ENCODE data around the gene POGLUT3. TPM values are rescaled to one million over a fixed set of nuclear protein-coding genes. Genes with fewer than 3 reads are reported as not detected.

POGLUT3 gene
- total RNA-seq: 25.9 and 30.6 TPM in 2 replicates
- long read RNA-seq, full-length matches to known transcripts: 8 of 16 reads
- long read RNA-seq, partial matches to known transcripts: 2 of 16 reads
- long read RNA-seq, other reads (novel, unspliced or antisense): 6 of 16 reads

GRCh38 chr11:108498046-108498815 is at the start of gene POGLUT3:
TSS of gene POGLUT3 (minus strand) at chr11:108498384. CDS start at chr11:108498366, 18 bp downstream.
- no peaks in the 10 kb centered on the region for H3K27me3 Mint-ChIP-seq
- H3K4me3 Mint-ChIP-seq (ENCODE audit: low read depth): peak within 1 kb of the TSS; percentile 88
- DNase-seq (ENCODE audit: low spot score, unreplicated experiment): peak; percentile 62
- H3K4me1 Mint-ChIP-seq (ENCODE audit: low read depth): peaks cover 29% of the 10 kb centered on the region
- peak; percentile 18 for TF ChIP-seq CTCF (IDR thresholded peaks at IDR 0.05; ENCODE audit: unreplicated experiment)
- no peaks in the 10 kb centered on the region for H3K9me3 Mint-ChIP-seq (ENCODE audit: low read depth)
- H3K36me3 Mint-ChIP-seq (ENCODE audit: insufficient read depth): peaks cover 1% of the 10 kb centered on the region
- H3K27ac Mint-ChIP-seq: peak within 1 kb of the TSS; percentile 99

GRCh38 chr11:108545909-108546501 is 47.8 kb upstream of the POGLUT3 start:
- no peaks in the 10 kb centered on the region for H3K9me3 Mint-ChIP-seq (ENCODE audit: low read depth)
- H3K27ac Mint-ChIP-seq: peak overlapping the region; percentile 12
- H3K4me1 Mint-ChIP-seq (ENCODE audit: low read depth): peaks cover 42% of the 10 kb centered on the region
- H3K4me3 Mint-ChIP-seq (ENCODE audit: low read depth): no peak overlapping the region
- TF ChIP-seq CTCF (IDR thresholded peaks at IDR 0.05; ENCODE audit: unreplicated experiment): no peak
- H3K27me3 Mint-ChIP-seq: no peaks in the 10 kb centered on the region
- H3K36me3 Mint-ChIP-seq (ENCODE audit: insufficient read depth): peaks cover 9% of the 10 kb centered on the region
- DNase-seq (ENCODE audit: low spot score, unreplicated experiment): no peak

GRCh38 chr11:108543316-108543964 is 45.3 kb upstream of the POGLUT3 start:
- Mint-ChIP-seq H3K9me3 (ENCODE audit: low read depth) (no peaks in the 10 kb centered on the region), H3K27me3 (no peaks in the 10 kb centered on the region), H3K27ac (peak overlapping the region; percentile 40), H3K4me3 (ENCODE audit: low read depth) (no peak overlapping the region), H3K36me3 (ENCODE audit: insufficient read depth) (peaks cover 9% of the 10 kb centered on the region), H3K4me1 (ENCODE audit: low read depth) (peaks cover 30% of the 10 kb centered on the region)
- TF ChIP-seq CTCF (IDR thresholded peaks at IDR 0.05; ENCODE audit: unreplicated experiment): no peak
- no peak for DNase-seq (ENCODE audit: low spot score, unreplicated experiment)

GRCh38 chr11:108541531-108541930 is 43.3 kb upstream of the POGLUT3 start:
- H3K36me3 Mint-ChIP-seq (ENCODE audit: insufficient read depth): peaks cover 13% of the 10 kb centered on the region
- no peaks in the 10 kb centered on the region for H3K9me3 Mint-ChIP-seq (ENCODE audit: low read depth)
- peaks cover 39% of the 10 kb centered on the region for H3K4me1 Mint-ChIP-seq (ENCODE audit: low read depth)
- no peaks in the 10 kb centered on the region for H3K27me3 Mint-ChIP-seq
- no peak overlapping the region for H3K4me3 Mint-ChIP-seq (ENCODE audit: low read depth)
- DNase-seq (ENCODE audit: low spot score, unreplicated experiment): no peak
- no peak for TF ChIP-seq CTCF (IDR thresholded peaks at IDR 0.05; ENCODE audit: unreplicated experiment)
- H3K27ac Mint-ChIP-seq: no peak overlapping the region

GRCh38 chr11:108538502-108538901 is 40.3 kb upstream of the POGLUT3 start:
- H3K4me1 Mint-ChIP-seq (ENCODE audit: low read depth): peaks cover 21% of the 10 kb centered on the region
- peaks cover 17% of the 10 kb centered on the region for H3K36me3 Mint-ChIP-seq (ENCODE audit: insufficient read depth)
- H3K27ac Mint-ChIP-seq: peak overlapping the region; percentile 53
- H3K9me3 Mint-ChIP-seq (ENCODE audit: low read depth): no peaks in the 10 kb centered on the region
- no peaks in the 10 kb centered on the region for H3K27me3 Mint-ChIP-seq
- no peak overlapping the region for H3K4me3 Mint-ChIP-seq (ENCODE audit: low read depth)
- TF ChIP-seq CTCF (IDR thresholded peaks at IDR 0.05; ENCODE audit: unreplicated experiment): no peak
- DNase-seq (ENCODE audit: low spot score, unreplicated experiment): no peak
